Endothelial cell of umbilical vein (primary cell): ENCODE measurements around the gene IDUA.

Experiments used
- EZH2 ChIP-seq: IDR thresholded peaks from 2 replicates; pipeline ENCODE4 v1.6.1; 2012; ENCODE audit warnings: borderline replicate concordance, low read depth, mild to moderate bottlenecking, moderate library complexity, low read length, inconsistent platforms; ENCODE audit not compliant: severe bottlenecking
- FOS ChIP-seq: IDR thresholded peaks from 2 replicates; pipeline ENCODE4 v1.6.1; 2011; ENCODE audit warnings: mild to moderate bottlenecking, low read length, moderate library complexity, borderline replicate concordance; ENCODE audit not compliant: insufficient read depth
- GATA2 ChIP-seq: IDR thresholded peaks from 2 replicates; pipeline ENCODE4 v1.7.0; 2011; ENCODE audit warnings: low read depth, mild to moderate bottlenecking, moderate library complexity, mixed read lengths, low read length; ENCODE audit not compliant: insufficient read length, insufficient read depth
- JUN ChIP-seq: IDR thresholded peaks from 2 replicates; pipeline ENCODE4 v1.6.1; 2011; ENCODE audit warnings: borderline replicate concordance, low read depth; ENCODE audit not compliant: insufficient read length, insufficient read depth
- MAX ChIP-seq: IDR thresholded peaks from 2 replicates; pipeline ENCODE4 v1.6.1; 2011; ENCODE audit not compliant: insufficient read depth, insufficient read length
- MYC ChIP-seq: IDR thresholded peaks from one replicate; pipeline ENCODE4 v1.6.1; 2011; ENCODE audit warnings: mild to moderate bottlenecking, low read depth, low read length
- POLR2A ChIP-seq: IDR thresholded peaks from 2 replicates; pipeline ENCODE4 v1.6.1; 2012; ENCODE audit warnings: low read depth, mild to moderate bottlenecking, control low read depth, low read length
- POLR2AphosphoS5 ChIP-seq: IDR thresholded peaks from 2 replicates; pipeline ENCODE4 v1.6.1; 2012; ENCODE audit warnings: low read depth, mild to moderate bottlenecking, control low read depth, low read length, moderate library complexity; ENCODE audit not compliant: insufficient read depth
- TF ChIP-seq, protein P1 (sequence below), 2 donors: IDR thresholded peaks; 1 replicate in 1 of 2; 2 replicates in 1 of 2; pipeline ENCODE4 v1.5.1; 2011; ENCODE audit warnings: low read length in 2 of 2, mild to moderate bottlenecking in 2 of 2, moderate library complexity in 2 of 2, control low read depth in 1 of 2, inconsistent platforms in 1 of 2, low read depth in 1 of 2; ENCODE audit not compliant: insufficient read depth in 1 of 2; ENCODE audit errors: extremely low read depth in 1 of 2

- no peak for TF ChIP-seq POLR2AphosphoS5
- TF ChIP-seq, protein P1, sequence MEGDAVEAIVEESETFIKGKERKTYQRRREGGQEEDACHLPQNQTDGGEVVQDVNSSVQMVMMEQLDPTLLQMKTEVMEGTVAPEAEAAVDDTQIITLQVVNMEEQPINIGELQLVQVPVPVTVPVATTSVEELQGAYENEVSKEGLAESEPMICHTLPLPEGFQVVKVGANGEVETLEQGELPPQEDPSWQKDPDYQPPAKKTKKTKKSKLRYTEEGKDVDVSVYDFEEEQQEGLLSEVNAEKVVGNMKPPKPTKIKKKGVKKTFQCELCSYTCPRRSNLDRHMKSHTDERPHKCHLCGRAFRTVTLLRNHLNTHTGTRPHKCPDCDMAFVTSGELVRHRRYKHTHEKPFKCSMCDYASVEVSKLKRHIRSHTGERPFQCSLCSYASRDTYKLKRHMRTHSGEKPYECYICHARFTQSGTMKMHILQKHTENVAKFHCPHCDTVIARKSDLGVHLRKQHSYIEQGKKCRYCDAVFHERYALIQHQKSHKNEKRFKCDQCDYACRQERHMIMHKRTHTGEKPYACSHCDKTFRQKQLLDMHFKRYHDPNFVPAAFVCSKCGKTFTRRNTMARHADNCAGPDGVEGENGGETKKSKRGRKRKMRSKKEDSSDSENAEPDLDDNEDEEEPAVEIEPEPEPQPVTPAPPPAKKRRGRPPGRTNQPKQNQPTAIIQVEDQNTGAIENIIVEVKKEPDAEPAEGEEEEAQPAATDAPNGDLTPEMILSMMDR (IDR thresholded peaks at IDR 0.05; ENCODE audit: extremely low read depth in 1 of 2, insufficient read depth in 1 of 2, low read depth in 1 of 2, low read length in 2 of 2): no peak
- no peak for TF ChIP-seq EZH2
- no peak for TF ChIP-seq POLR2A
- no peak for TF ChIP-seq MYC
- no peak for TF ChIP-seq MAX
- TF ChIP-seq FOS: no peak
- TF ChIP-seq JUN: no peak
- TF ChIP-seq GATA2: no peak
Observed at GRCh38 chr4:1051472-1051871, 64.6 kb downstream of the IDUA start.
